Breast epithelium (tissue), 4 donors: ENCODE results near the gene ARL2. TPM values are rescaled to one million over a fixed set of nuclear protein-coding genes. Genes with fewer than 3 reads are reported as not detected.
A peak's percentile ranks its signal among the peaks of the same experiment; 100 is the strongest.

Experiments
- DNase-seq, 2 donors: peaks; one replicate each; pipeline ENCODE4 v3.0.0-alpha.2; 2019; ENCODE audit warnings: low spot score in 2 of 2
- H3K27ac ChIP-seq, 2 donors: fragments of 200-600 bp; sonication (generic) in 1 of 2; one replicate each; pipeline ENCODE4 v1.5.1; 2016 to 2019; ENCODE audit warnings: mild to moderate bottlenecking in 1 of 2
- H3K27me3 ChIP-seq, 2 donors: fragments of 200-600 bp; sonication (generic) in 1 of 2; one replicate each; pipeline versions ENCODE4 v1.5.1 to v1.6.0; 2017 to 2019; ENCODE audit warnings: control low read depth in 1 of 2, mild to moderate bottlenecking in 1 of 2
- H3K36me3 ChIP-seq: fragments of 200-600 bp; one replicate; pipeline ENCODE4 v1.5.1; 2019
- H3K4me1 ChIP-seq, 2 donors: fragments of 200-600 bp; sonication (generic); one replicate each; pipeline ENCODE4 v1.5.1; 2016 to 2019; ENCODE audit warnings: control low read depth in 1 of 2
- H3K4me3 ChIP-seq, 3 donors: fragments of 200-600 bp; sonication (generic); 1 replicate in 2 of 3; 2 replicates in 1 of 3; pipeline ENCODE4 v1.5.1; 2016 to 2019; ENCODE audit warnings: mild to moderate bottlenecking in 3 of 3, moderate library complexity in 2 of 3
- H3K9me3 ChIP-seq, 2 donors: fragments of 200-600 bp; sonication (generic) in 1 of 2; one replicate each; pipeline ENCODE4 v1.5.1; 2016 to 2019; ENCODE audit warnings: control low read depth in 1 of 2
- CTCF ChIP-seq, 3 donors: fragments of 450-650 bp; IDR thresholded peaks; one replicate each; pipeline ENCODE4 v1.5.1; 2016 to 2017; ENCODE audit warnings: antibody characterized with exemption in 3 of 3, mild to moderate bottlenecking in 3 of 3, moderate library complexity in 3 of 3
- POLR2A ChIP-seq: fragments of 450-650 bp; IDR thresholded peaks from one replicate; pipeline ENCODE4 v1.6.1; 2016; ENCODE audit warnings: antibody characterized with exemption, mild to moderate bottlenecking, moderate library complexity
- POLR2AphosphoS5 ChIP-seq, 3 donors: sonication (generic); formaldehyde crosslinking; IDR thresholded peaks; one replicate each; pipeline ENCODE4 v1.6.1; 2017; ENCODE audit warnings: antibody characterized with exemption in 3 of 3
- intact Hi-C: fragments of 100-400 bp; cut with DNase I; formaldehyde crosslinking; loops from one replicate; pipeline ENCODE4 v1.15.1; 2023; ENCODE audit warnings: low total_unique reads
- total RNA-seq, 3 donors: library from RNA; depleted of rRNA; stranded (reverse); fragments of >200 nt; gene quantifications; one replicate each; pipeline ENCODE4 v1.1.0, GENCODE V29; 2016

Gene ARL2
- total RNA-seq, 3 donors from 2014 or later = 99.8 to 193 (median 154) TPM

GRCh38 chr11:65008016-65008415, 5.9 kb upstream of the ARL2 start:
- Histone ChIP-seq H3K9me3 (no peaks in the 10 kb centered on the region), H3K27me3 (no peaks in the 10 kb centered on the region), H3K36me3 (no peaks in the 10 kb centered on the region), H3K27ac (no peak overlapping the region), H3K4me3 (no peak overlapping the region), H3K4me1 (no peaks in the 10 kb centered on the region)
- intact Hi-C loops = no loop called here
- TF ChIP-seq POLR2AphosphoS5 (IDR thresholded peaks at IDR 0.05) (no peak), CTCF (IDR thresholded peaks at IDR 0.05) (no peak), POLR2A (no peak)
- no peak for DNase-seq

GRCh38 chr11:65008873-65009272, 5.1 kb upstream of the ARL2 start:
- TF ChIP-seq POLR2AphosphoS5 (IDR thresholded peaks at IDR 0.05) (no peak), CTCF (IDR thresholded peaks at IDR 0.05) (no peak), POLR2A (no peak)
- no peaks in the 10 kb centered on the region for H3K36me3 ChIP-seq
- H3K4me3 ChIP-seq = no peak overlapping the region
- no peaks in the 10 kb centered on the region for H3K4me1 ChIP-seq
- no peaks in the 10 kb centered on the region for H3K9me3 ChIP-seq
- DNase-seq = no peak
- H3K27ac ChIP-seq = no peak overlapping the region
- no peaks in the 10 kb centered on the region for H3K27me3 ChIP-seq
- intact Hi-C loops = no loop called here

- intact Hi-C loops = loop anchor here (10.0 kb wide), 1 partner anchor 159 kb away; no protein-coding TSS in a partner anchor
- Histone ChIP-seq H3K4me3 (peak overlapping the region; percentile 68 to 85 (median 84)), H3K36me3 (no peaks in the 10 kb centered on the region), H3K9me3 (no peaks in the 10 kb centered on the region), H3K4me1 (no peaks in the 10 kb centered on the region), H3K27me3 (no peaks in the 10 kb centered on the region), H3K27ac (peak overlapping the region; percentile 96 to 98)
- peak; percentile 86 to 90 for DNase-seq
- TF ChIP-seq POLR2AphosphoS5 (IDR thresholded peaks at IDR 0.05) = peak in 2 of 3 donors; percentile 28 to 47
- peak; percentile 79 to 93 (median 88) for TF ChIP-seq CTCF (IDR thresholded peaks at IDR 0.05)
- TF ChIP-seq POLR2A = peak; percentile 20
Measured at GRCh38 chr11:65013130-65013887, 651 bp upstream of the ARL2 start.

GRCh38 chr11:65014726-65015227, 817 bp downstream of the ARL2 start:
- DNase-seq = no peak
- no peaks in the 10 kb centered on the region for H3K36me3 ChIP-seq
- no peaks in the 10 kb centered on the region for H3K9me3 ChIP-seq
- TF ChIP-seq POLR2A (no peak), CTCF (IDR thresholded peaks at IDR 0.05) (no peak), POLR2AphosphoS5 (IDR thresholded peaks at IDR 0.05) (no peak)
- no peaks in the 10 kb centered on the region for H3K27me3 ChIP-seq
- H3K4me3 ChIP-seq = peak overlapping the region; percentile 68 to 85 (median 84)
- intact Hi-C loops = loop anchor here (10.0 kb wide), 1 partner anchor 160 kb away; no protein-coding TSS in a partner anchor
- H3K4me1 ChIP-seq = no peaks in the 10 kb centered on the region
- peak overlapping the region; percentile 96 to 98 for H3K27ac ChIP-seq

GRCh38 chr11:65016705-65017104, 2.7 kb downstream of the ARL2 start:
- H3K9me3 ChIP-seq = no peaks in the 10 kb centered on the region
- no peaks in the 10 kb centered on the region for H3K27me3 ChIP-seq
- TF ChIP-seq POLR2AphosphoS5 (IDR thresholded peaks at IDR 0.05) = no peak
- no peak for TF ChIP-seq CTCF (IDR thresholded peaks at IDR 0.05)
- TF ChIP-seq POLR2A = no peak
- no peak for DNase-seq
- no peak overlapping the region for H3K27ac ChIP-seq
- H3K4me3 ChIP-seq = no peak overlapping the region
- H3K36me3 ChIP-seq = no peaks in the 10 kb centered on the region
- H3K4me1 ChIP-seq = no peaks in the 10 kb centered on the region
- intact Hi-C loops = loop anchor here (10.0 kb wide), 1 partner anchor 162 kb away; no protein-coding TSS in a partner anchor
